G401 (cell line): ENCODE results near the gene WDR27. TPM values are rescaled to one million over a fixed set of nuclear protein-coding genes. Genes with fewer than 3 reads are reported as not detected.

ENCODE experiments used
- DNase-seq: peaks from one replicate; pipeline ENCODE4 v3.0.0-alpha.2; 2015; ENCODE audit warnings: low spot score
- in situ Hi-C: cut with HindIII; loops from 2 replicates; pipeline ENCODE4 v1.10.0; 2016; ENCODE audit warnings: low sequenced_read_pairs, mixed read lengths
- total RNA-seq: library from RNA; depleted of rRNA; stranded (reverse); fragments of >200 nt; shearing (Covaris generic); gene quantifications from 2 replicates; pipeline ENCODE4 v1.2.3, GENCODE V29; 2014

WDR27 gene
- total RNA-seq, 1 experiment from 2014 or later = 20.9 TPM

- DNase-seq = no peak
- in situ Hi-C loops = no loop called here
Measured at GRCh38 chr6:169508452-169508851, 193.4 kb downstream of the WDR27 start.

- in situ Hi-C loops = no loop called here
- DNase-seq = no peak
Measured at GRCh38 chr6:169503422-169504152, 198.2 kb downstream of the WDR27 start.

DNA sequence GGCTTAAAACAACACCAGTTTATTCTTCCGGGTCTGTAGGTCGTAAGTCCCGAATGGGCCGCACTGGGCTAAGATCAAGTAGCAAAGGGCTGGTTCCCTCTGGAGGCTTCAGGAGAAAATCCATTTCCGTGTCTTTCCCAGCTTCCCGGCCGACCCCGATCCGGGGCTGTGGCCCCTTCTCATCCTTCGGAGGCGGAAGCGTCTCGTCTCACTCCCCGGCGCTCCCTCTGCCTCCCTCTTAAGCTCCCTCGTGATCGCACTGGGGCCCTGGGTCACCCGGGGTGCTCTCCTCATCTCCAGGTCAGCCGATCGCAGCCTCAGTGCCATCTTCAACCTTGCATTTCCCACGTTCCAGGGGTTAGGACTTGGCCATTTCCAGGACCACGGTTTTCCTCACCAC is 199.4 kb downstream of the WDR27 start:
- no peak for DNase-seq
- in situ Hi-C loops = no loop called here

- in situ Hi-C loops = no loop called here
- no peak for DNase-seq
Measured at GRCh38 chr6:169501777-169502313, 200.0 kb downstream of the WDR27 start.

GRCh38 chr6:169501128-169501527 is 200.7 kb downstream of the WDR27 start:
- in situ Hi-C loops = no loop called here
- DNase-seq = no peak

DNA sequence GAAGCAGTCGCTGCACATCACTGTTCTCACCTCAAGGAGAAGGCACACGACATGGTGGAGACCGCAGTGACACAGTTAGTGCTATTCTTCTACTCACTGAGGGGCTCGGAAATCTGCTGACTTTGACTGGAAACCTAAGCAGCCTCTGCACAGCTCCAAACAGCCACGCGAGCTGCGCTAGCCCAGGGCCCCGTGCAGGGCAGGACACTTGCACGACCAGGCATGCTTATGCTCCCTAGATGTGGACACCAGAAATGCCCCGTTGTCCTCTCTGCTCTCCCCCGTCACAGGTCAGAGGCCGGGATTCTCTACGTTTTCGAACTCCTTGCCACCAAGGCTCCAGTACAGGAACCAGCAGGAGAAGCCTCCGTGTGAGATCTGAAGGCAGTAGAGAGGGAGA is 201.1 kb downstream of the WDR27 start:
- in situ Hi-C loops = no loop called here
- DNase-seq = no peak

- in situ Hi-C loops = no loop called here
- DNase-seq = no peak
Measured at GRCh38 chr6:169499848-169500247, 202.0 kb downstream of the WDR27 start.

DNA sequence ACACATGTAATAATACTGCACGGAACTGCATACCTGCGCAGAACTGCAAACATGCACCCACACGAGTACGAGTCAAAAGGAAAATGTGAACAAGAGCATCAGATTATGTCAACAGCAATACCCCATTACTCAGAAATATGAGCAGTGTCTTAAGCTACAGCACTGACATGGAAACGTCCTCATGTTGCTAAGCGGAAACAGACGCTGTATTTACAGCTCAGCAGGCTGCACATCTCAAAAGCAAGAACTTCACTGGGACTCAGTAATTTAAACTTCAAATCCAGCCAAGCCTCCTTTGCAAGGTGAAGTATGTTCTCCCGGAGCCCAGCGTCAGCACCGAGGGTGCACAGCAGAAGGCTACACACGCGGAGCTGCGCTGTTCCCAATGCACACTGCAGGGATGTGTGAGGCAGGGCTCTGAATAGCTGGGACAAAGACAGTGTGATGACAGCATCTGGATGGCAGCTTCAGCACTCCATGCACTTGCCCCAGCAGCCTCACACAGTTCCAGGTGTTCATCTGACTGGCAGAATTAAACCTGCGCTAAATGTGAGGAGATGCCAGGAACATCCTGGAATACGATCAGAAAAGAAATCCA is 202.8 kb downstream of the WDR27 start:
- in situ Hi-C loops = no loop called here
- no peak for DNase-seq

DNA sequence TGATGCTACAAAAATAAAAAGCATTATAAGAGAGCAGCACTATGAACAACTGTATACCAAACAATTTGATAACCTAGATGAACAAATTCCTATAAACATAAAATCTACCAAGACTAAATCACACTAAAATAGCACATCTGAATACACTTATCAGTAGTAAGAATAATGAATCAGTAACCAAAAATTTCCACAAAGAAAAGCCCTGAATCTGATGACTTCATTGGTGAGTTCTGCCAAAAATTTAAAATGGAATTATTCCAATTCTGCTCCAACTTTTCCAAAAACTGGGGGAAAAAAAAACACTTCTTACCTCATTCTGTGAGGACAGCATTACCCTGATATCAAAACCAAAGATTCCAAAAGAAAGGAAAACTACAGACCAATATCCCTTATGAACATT is 206.2 kb downstream of the WDR27 start:
- no peak for DNase-seq
- in situ Hi-C loops = no loop called here

GRCh38 chr6:169494038-169494437 is 207.8 kb downstream of the WDR27 start:
- no peak for DNase-seq
- in situ Hi-C loops = no loop called here

- DNase-seq = no peak
- in situ Hi-C loops = no loop called here
Measured at GRCh38 chr6:169491482-169491881, 210.3 kb downstream of the WDR27 start.

GRCh38 chr6:169490830-169491229 is 211.0 kb downstream of the WDR27 start:
- in situ Hi-C loops = no loop called here
- DNase-seq = no peak

GRCh38 chr6:169490246-169490641 is 211.6 kb downstream of the WDR27 start:
- no peak for DNase-seq
- in situ Hi-C loops = no loop called here

DNA sequence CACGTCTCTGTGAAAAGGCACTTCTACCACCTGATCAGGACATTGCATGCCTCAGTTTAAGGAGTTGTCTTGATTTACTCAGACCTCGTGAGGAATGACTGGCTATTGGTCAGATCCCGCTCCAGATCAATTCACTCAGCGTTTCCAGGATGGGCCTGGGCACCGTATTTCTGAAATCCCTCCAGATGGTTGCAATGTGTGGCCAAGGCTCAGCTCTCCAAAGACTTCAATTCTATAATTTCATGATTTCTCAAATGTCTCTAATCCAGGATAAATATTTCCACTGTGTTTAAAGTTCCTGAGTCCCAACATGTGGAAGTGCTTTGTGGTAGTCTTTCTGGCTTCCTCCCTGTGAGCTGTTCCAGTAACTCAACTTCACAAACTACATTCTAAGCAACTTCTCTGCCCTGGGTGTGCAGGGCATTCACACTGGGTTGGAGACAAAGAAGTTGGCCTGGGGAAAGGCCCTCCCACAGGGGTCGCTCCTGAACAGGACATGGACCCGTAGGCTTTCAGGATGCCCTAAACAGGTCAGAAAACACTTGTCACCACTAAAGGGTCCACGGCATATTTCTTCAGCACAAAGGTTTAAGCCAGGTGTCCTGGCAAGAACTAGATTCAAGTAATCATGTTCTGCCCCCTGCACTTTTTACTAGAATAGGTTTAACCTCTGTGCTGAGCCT is 212.1 kb downstream of the WDR27 start:
- in situ Hi-C loops = no loop called here
- no peak for DNase-seq

DNA sequence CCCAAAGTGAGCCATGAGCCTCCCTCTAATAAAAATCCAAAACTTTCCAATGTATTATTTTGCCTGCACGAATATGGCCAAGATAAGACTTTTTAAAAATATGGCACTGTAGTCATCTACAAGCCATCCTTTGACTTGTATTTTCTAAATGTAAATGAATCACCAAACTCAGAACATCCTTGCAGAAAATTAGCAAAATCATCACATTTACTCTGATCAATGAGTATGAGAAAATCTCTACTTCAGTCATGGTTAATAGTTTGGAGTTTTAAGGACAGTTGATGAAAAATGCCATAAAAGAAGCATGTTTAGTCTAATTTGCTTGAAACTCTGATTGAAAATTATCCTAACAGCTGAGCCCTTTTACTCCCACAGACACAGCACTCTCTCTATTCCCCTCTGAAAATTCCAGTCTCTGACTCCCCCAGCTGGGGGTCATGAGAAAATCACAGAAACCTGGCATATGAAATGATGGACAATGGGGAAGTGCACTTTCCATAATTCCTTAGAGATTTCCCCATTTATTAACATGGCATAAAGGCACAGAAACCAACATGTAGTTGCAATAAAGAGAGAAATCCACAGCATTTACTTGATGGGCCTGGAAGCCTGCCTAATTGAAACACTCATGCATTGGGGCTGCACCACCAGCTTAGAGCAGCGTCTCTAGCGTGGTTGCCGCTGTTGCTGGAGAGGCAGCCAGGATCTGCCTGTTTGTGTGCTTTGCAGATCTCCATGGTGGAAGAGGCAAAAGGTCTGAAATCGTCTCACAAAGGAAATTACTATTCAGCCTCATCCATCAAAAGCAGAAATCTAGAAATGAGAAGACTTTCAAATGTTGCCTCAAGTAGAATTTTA is 214.0 kb downstream of the WDR27 start:
- in situ Hi-C loops = no loop called here
- peak; percentile 1 for DNase-seq

- in situ Hi-C loops = no loop called here
- no peak for DNase-seq
Measured at GRCh38 chr6:169479783-169480495, 221.9 kb downstream of the WDR27 start.

- DNase-seq = no peak
- in situ Hi-C loops = no loop called here
Measured at GRCh38 chr6:169474362-169474761, 227.5 kb downstream of the WDR27 start.

- in situ Hi-C loops = no loop called here
- DNase-seq = no peak
Measured at GRCh38 chr6:169473663-169474062, 228.2 kb downstream of the WDR27 start.
